ENCODE measurements around the gene TESMIN.

TESMIN gene

DNA sequence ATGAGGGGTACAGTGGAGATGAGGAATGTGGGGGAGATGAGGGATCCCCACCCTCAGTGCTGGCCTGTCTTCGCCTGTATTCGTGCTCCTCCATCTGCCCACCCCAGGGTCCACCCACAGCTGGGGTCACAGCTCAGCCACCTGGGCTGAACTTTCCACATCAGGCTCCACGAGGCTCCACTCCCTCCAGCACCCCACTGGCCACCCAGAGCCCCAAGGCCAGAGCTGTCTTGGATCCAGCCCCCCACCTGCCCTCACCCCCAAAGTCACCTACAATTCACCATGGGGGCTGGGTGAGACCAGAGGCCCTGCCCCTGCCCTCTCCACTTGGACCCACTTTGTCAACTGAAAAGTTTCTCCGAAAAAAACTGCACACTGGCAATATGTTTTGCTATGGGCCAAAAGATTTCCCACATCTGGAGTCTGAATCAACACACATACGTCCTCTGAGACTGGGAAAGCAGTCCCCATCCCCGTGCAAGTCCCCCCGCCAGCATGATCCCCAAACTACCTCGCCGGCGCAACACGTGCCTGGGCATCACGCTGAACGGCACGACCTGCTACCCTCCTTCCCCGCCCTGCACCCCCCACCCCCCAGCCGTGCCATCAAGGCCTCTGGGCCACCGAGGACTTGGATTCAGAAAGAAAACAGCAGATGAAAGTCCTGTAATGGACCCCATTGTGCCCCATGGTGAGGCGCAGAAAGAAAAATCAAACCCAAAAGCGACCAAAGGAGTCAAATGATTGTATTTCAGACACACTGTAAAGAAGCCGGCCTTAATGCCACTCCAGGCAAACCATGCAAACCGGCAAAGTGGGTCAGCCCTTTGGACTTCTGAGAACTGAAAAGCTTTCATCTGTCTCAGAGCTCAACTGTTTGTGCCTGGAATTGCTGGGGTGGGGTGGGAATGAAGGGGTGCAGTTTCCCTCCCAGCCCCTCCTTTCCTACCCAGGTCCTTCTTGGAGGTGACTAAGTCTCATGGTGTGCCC is 83.5 kb downstream of the TESMIN start:
- intact Hi-C loops (cut with DNase I; ENCODE audit: low total_unique reads): no loop called here
- TF ChIP-seq, protein P1, sequence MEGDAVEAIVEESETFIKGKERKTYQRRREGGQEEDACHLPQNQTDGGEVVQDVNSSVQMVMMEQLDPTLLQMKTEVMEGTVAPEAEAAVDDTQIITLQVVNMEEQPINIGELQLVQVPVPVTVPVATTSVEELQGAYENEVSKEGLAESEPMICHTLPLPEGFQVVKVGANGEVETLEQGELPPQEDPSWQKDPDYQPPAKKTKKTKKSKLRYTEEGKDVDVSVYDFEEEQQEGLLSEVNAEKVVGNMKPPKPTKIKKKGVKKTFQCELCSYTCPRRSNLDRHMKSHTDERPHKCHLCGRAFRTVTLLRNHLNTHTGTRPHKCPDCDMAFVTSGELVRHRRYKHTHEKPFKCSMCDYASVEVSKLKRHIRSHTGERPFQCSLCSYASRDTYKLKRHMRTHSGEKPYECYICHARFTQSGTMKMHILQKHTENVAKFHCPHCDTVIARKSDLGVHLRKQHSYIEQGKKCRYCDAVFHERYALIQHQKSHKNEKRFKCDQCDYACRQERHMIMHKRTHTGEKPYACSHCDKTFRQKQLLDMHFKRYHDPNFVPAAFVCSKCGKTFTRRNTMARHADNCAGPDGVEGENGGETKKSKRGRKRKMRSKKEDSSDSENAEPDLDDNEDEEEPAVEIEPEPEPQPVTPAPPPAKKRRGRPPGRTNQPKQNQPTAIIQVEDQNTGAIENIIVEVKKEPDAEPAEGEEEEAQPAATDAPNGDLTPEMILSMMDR (IDR thresholded peaks at IDR 0.05): no peak
- H3K4me3 ChIP-seq: no peak overlapping the region
- H3K36me3 ChIP-seq: no peaks in the 10 kb centered on the region
- peaks cover 0 to 47% of the 10 kb centered on the region in 2 donors for H3K27me3 ChIP-seq
- no peak overlapping the region for H3K27ac ChIP-seq
- no peaks in the 10 kb centered on the region for H3K4me1 ChIP-seq
- peaks cover 0 to 2% (median 0%) of the 10 kb centered on the region in 3 donors for H3K9me3 ChIP-seq
- peak in 1 of 2 donors; percentile 57 for DNase-seq

DNA sequence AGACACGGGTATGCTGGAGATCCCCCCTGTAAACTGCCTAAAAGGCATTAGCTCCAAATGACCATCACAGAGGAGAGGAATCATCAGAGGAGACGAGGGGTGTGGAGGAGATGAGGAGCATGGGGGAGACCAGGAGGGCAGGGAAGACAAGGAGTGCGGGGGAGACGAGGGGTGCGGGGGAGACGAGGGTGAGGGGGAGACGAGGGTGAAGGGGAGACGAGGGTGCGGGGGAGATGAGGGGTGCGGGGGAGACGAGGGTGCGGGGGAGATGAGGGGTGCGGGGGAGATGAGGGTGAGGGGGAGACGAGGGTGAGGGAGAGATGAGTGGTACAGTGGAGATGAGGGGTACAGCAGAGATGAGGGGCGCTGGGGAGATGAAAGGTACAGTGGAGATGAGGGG is 84.5 kb downstream of the TESMIN start:
- H3K4me3 ChIP-seq: no peak overlapping the region
- peaks cover 0 to 41% of the 10 kb centered on the region in 2 donors for H3K27me3 ChIP-seq
- DNase-seq: no peak
- intact Hi-C loops (cut with DNase I; ENCODE audit: low total_unique reads): no loop called here
- no peaks in the 10 kb centered on the region for H3K4me1 ChIP-seq
- TF ChIP-seq, protein P1 (IDR thresholded peaks at IDR 0.05): no peak
- no peaks in the 10 kb centered on the region for H3K36me3 ChIP-seq
- no peak overlapping the region for H3K27ac ChIP-seq
- H3K9me3 ChIP-seq: no peaks in the 10 kb centered on the region

DNA sequence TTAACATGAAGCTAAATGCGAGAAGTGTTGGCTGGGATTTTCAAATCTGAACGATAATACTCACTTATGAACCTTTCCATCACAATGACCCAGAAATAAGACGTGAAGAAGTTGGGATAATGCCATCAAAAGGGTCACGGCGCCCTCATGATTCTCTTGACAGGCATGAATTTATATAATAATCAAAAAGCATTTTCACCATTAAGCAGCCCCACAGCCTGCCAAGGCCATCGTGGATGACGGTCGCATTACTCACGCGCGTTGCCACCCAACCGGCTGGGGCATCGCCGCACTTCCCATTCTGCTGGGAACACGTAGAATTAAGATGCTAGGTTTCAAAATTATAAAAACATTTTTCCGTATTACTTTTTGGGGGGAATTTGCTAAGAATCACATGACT is 85.9 kb downstream of the TESMIN start:
- intact Hi-C loops (cut with DNase I; ENCODE audit: low total_unique reads): no loop called here
- TF ChIP-seq, protein P1 (IDR thresholded peaks at IDR 0.05): no peak
- Histone ChIP-seq H3K9me3 (no peaks in the 10 kb centered on the region), H3K4me3 (no peak overlapping the region), H3K36me3 (no peaks in the 10 kb centered on the region), H3K27me3 (peaks cover 0 to 47% of the 10 kb centered on the region in 2 donors), H3K27ac (no peak overlapping the region), H3K4me1 (no peaks in the 10 kb centered on the region)
- peak in 1 of 2 donors; percentile 20 for DNase-seq

DNA sequence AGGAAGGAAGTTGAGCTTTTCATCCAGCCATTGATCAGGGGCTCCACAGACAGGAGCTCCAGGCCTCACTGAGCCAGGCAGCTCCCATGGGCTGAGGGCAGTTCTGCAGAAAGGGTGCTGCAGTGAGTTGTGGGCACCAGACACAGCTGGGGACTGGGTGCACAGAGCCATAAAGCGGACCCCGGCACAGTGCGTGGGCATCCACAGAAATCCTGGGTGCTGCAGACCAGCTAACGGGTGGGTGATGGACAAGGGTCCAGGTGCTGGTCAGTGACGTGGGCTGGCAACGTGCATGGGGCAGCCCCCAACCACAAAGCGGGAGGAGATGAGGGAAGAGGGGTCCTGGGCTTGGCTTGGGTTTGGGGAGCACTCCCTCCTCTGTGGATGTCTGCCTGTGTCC is 86.4 kb downstream of the TESMIN start:
- Histone ChIP-seq H3K36me3 (no peaks in the 10 kb centered on the region), H3K27me3 (peaks cover 0 to 45% of the 10 kb centered on the region in 2 donors), H3K4me1 (no peaks in the 10 kb centered on the region), H3K9me3 (no peaks in the 10 kb centered on the region), H3K27ac (no peak overlapping the region), H3K4me3 (no peak overlapping the region)
- intact Hi-C loops (cut with DNase I; ENCODE audit: low total_unique reads): no loop called here
- DNase-seq: no peak
- TF ChIP-seq, protein P1 (IDR thresholded peaks at IDR 0.05): no peak

DNA sequence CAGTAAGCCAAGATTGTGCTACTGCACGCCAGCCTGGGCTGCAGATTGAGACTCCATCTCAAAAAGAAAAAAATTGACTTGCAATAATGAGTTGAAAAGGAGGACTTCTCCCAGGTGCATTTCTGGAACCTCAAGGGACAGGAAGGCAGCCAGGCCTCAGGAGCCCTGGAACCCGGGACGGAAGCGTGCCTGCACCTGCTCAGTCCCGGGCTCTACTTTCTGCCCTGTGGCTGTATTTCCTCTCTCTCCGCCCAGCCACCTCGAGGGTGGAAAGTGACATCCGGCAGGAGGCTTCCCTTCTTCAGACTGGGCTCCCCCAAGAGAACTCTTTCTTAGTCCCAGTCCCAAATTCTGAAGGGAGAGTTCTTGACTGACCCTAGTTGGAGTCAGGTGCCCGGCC is 87.2 kb downstream of the TESMIN start:
- no peaks in the 10 kb centered on the region for H3K36me3 ChIP-seq
- H3K27ac ChIP-seq: no peak overlapping the region
- peaks cover 0 to 4% (median 0%) of the 10 kb centered on the region in 4 donors for H3K4me1 ChIP-seq
- H3K4me3 ChIP-seq: no peak overlapping the region
- H3K27me3 ChIP-seq: peaks cover 0 to 38% of the 10 kb centered on the region in 2 donors
- DNase-seq: peak in 1 of 2 donors; percentile 13
- intact Hi-C loops (cut with DNase I; ENCODE audit: low total_unique reads): no loop called here
- no peaks in the 10 kb centered on the region for H3K9me3 ChIP-seq
- TF ChIP-seq, protein P1 (IDR thresholded peaks at IDR 0.05): no peak
